SK-N-MC (cell line): ENCODE results near the gene CHD9.

ENCODE experiments used
- EZH2 ChIP-seq: fragments of 200-600 bp; sonication (generic); IDR thresholded peaks from one replicate; pipeline ENCODE4 v1.6.1; 2017; ENCODE audit warnings: antibody characterized with exemption
- FOXP2 ChIP-seq: optimal IDR thresholded peaks from 2 replicates; pipeline ENCODE3; 2011; ENCODE audit warnings: mild to moderate bottlenecking, moderate library complexity; ENCODE audit not compliant: insufficient read depth; ENCODE audit errors: extremely low read length, control extremely low read depth
- POLR2AphosphoS5 ChIP-seq: IDR thresholded peaks from 2 replicates; pipeline ENCODE4 v1.6.1; 2012; ENCODE audit warnings: mild to moderate bottlenecking, low read depth, low read length, borderline replicate concordance

DNA sequence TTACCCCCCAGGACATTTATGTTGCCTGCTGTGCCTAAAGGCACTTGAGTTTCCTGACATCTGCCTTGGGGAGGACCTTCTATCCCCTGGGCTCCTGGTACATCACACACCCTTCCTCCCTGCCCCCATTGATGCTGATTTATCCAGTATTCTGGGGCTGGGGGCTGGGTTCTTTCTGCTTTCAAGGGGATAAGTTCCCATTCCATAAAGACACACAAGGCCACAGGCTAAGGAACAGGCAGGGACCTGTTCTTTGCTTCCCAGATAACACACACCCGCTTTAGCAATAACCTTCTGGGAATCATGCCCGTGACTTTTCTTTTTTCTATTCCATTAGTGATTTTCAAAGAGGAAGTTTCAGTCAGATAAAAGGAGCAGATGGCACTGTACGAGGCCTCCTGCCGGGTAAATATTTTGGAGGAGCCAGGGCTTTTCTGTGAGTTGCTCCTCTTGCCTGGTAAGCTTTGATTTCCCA lies 30.6 kb downstream of the CHD9 start:
- TF ChIP-seq POLR2AphosphoS5, result no peak
- no peak for TF ChIP-seq EZH2
- no peak for TF ChIP-seq FOXP2
